ENCODE data around the gene MAN1C1.
A peak's percentile ranks its signal among the peaks of the same experiment; 100 is the strongest.
"Not testable (repeated sequence)": the region's sequence is repeated elsewhere in the genome, so short reads cannot be mapped to it uniquely, and the experiment has no call there.

Gene MAN1C1

GRCh38 chr1:25683731-25684130 lies 67.1 kb downstream of the MAN1C1 start:
- DNase-seq = no peak

- peak in 1 of 3 experiments; percentile 22 for DNase-seq
Measured at GRCh38 chr1:25684216-25684965, 67.8 kb downstream of the MAN1C1 start.

GRCh38 chr1:25685211-25685750 lies 68.7 kb downstream of the MAN1C1 start:
- no peak for DNase-seq

- no peak for DNase-seq
Measured at GRCh38 chr1:25685938-25686665, 69.5 kb downstream of the MAN1C1 start.

- DNase-seq = no peak
Measured at GRCh38 chr1:25687221-25688017, 70.8 kb downstream of the MAN1C1 start.

- peak in 1 of 3 experiments; percentile 68 for DNase-seq
Measured at GRCh38 chr1:25688390-25689119, 72.0 kb downstream of the MAN1C1 start.

- no peak for DNase-seq
Measured at GRCh38 chr1:25689686-25690381, 73.2 kb downstream of the MAN1C1 start.

GRCh38 chr1:25690396-25690956 lies 73.9 kb downstream of the MAN1C1 start:
- DNase-seq = no peak

- no peak for DNase-seq
Measured at GRCh38 chr1:25691211-25691610, 74.6 kb downstream of the MAN1C1 start.

GRCh38 chr1:25692560-25692959 lies 76.0 kb downstream of the MAN1C1 start:
- peak in 1 of 3 experiments; percentile 37 for DNase-seq

- peak in 2 of 3 experiments; percentile 26 to 80 for DNase-seq
Measured at GRCh38 chr1:25694167-25695007, 77.8 kb downstream of the MAN1C1 start.

- DNase-seq = no peak
Measured at GRCh38 chr1:25695090-25695770, 78.6 kb downstream of the MAN1C1 start.

GRCh38 chr1:25695771-25696311 lies 79.2 kb downstream of the MAN1C1 start:
- DNase-seq = no peak

- not testable (repeated sequence) for DNase-seq
Measured at GRCh38 chr1:25696643-25697042, 80.1 kb downstream of the MAN1C1 start.

GRCh38 chr1:25697435-25698217 lies 81.0 kb downstream of the MAN1C1 start:
- DNase-seq = no peak

- DNase-seq = no peak
Measured at GRCh38 chr1:25698252-25698651, 81.7 kb downstream of the MAN1C1 start.

GRCh38 chr1:25699059-25699458 lies 82.5 kb downstream of the MAN1C1 start:
- not testable (repeated sequence) for DNase-seq

GRCh38 chr1:25699500-25700143 lies 83.0 kb downstream of the MAN1C1 start:
- DNase-seq = no peak
